ENCODE measurements around the gene HOXD1.

DNA sequence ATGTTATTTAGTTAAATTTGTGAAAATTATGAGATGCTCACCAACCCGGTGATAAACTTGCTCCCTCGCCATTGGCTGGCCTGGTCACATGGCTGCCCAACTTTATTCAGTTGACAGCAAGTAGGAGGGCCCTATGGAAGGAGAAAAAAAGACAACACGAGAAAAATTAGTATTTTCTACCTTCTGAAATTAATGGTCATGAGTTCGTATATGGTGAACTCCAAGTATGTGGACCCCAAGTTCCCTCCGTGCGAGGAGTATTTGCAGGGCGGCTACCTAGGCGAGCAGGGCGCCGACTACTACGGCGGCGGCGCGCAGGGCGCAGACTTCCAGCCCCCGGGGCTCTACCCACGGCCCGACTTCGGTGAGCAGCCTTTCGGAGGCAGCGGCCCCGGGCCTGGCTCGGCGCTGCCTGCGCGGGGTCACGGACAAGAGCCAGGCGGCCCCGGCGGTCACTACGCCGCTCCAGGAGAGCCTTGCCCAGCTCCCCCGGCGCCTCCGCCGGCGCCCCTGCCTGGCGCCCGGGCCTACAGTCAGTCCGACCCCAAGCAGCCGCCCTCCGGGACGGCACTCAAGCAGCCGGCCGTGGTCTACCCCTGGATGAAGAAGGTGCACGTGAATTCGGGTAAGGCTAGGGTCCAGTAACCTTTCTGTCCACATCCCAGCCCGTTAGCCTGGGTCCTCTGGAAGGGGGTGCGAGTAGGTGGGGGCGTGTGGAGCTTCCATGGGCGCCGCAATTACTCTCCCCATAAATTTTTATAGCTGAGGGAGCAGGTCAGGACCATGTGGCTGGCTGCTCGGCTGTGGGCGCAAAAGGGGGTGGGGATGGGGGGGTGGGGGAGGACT is 36.8 kb upstream of the HOXD1 start, which contains the start of gene HOXD4:
- no peak for TF ChIP-seq YY1 (IDR thresholded peaks at IDR 0.05; ENCODE audit: insufficient read depth, insufficient read length)
- no peak for TF ChIP-seq ZNF274 (IDR thresholded peaks at IDR 0.05; ENCODE audit: low read depth, low read length)

Data from NT2/D1 (cell line).